Activated naive CD8-positive, alpha-beta T cell treated with anti-CD3 and anti-CD28 coated beads for 36 hours (primary cell): ENCODE measurements around the gene TCEA2. TPM values are rescaled to one million over a fixed set of nuclear protein-coding genes. Genes with fewer than 3 reads are reported as not detected.
"Not testable (repeated sequence)": the region's sequence is repeated elsewhere in the genome, so short reads cannot be mapped to it uniquely, and the experiment has no call there.

Experiments
- DNase-seq: peaks from one replicate; pipeline ENCODE4 v3.0.0; 2021
- H3K27ac Mint-ChIP-seq: one replicate; pipeline ENCODE4 v1.8.0; 2022; ENCODE audit warnings: mild to moderate bottlenecking, moderate library complexity, mixed read lengths
- H3K27me3 Mint-ChIP-seq: one replicate; pipeline ENCODE4 v1.8.0; 2022; ENCODE audit warnings: mild to moderate bottlenecking, mixed read lengths
- H3K36me3 Mint-ChIP-seq: one replicate; pipeline ENCODE4 v1.8.0; 2021; ENCODE audit warnings: mild to moderate bottlenecking, mixed read lengths
- H3K4me1 Mint-ChIP-seq: one replicate; pipeline ENCODE4 v1.8.0; 2021; ENCODE audit warnings: mixed read lengths
- H3K4me3 Mint-ChIP-seq: one replicate; pipeline ENCODE4 v1.8.0; 2022; ENCODE audit warnings: mild to moderate bottlenecking, moderate library complexity, mixed read lengths
- H3K9me3 Mint-ChIP-seq: one replicate; pipeline ENCODE4 v1.8.0; 2022; ENCODE audit warnings: mixed read lengths
- total RNA-seq, 2 experiments: library from RNA; stranded (reverse); gene quantifications; one replicate each; pipeline ENCODE4 v1.2.3, GENCODE V29; 2021

Gene TCEA2
- total RNA-seq, 2 experiments from 2014 or later, result 37.8 to 38.6 TPM

GRCh38 chr20:64117432-64117777 is 54.4 kb downstream of the TCEA2 start:
- not testable (repeated sequence) for H3K9me3 Mint-ChIP-seq, H3K4me3 Mint-ChIP-seq, H3K36me3 Mint-ChIP-seq, DNase-seq, H3K4me1 Mint-ChIP-seq, H3K27me3 Mint-ChIP-seq, H3K27ac Mint-ChIP-seq

GRCh38 chr20:64119301-64119680 is 56.3 kb downstream of the TCEA2 start:
- Mint-ChIP-seq H3K4me1 (peaks cover 9% of the 10 kb centered on the region), H3K27ac (no peak overlapping the region), H3K4me3 (no peak overlapping the region), H3K9me3 (no peaks in the 10 kb centered on the region), H3K36me3 (no peaks in the 10 kb centered on the region), H3K27me3 (peaks cover 17% of the 10 kb centered on the region)
- no peak for DNase-seq

GRCh38 chr20:64119681-64120341 is 56.8 kb downstream of the TCEA2 start:
- no peak overlapping the region for H3K4me3 Mint-ChIP-seq
- peak overlapping the region; percentile 71 for H3K27ac Mint-ChIP-seq
- DNase-seq, result no peak
- peaks cover 9% of the 10 kb centered on the region for H3K4me1 Mint-ChIP-seq
- peaks cover 21% of the 10 kb centered on the region for H3K27me3 Mint-ChIP-seq
- no peaks in the 10 kb centered on the region for H3K36me3 Mint-ChIP-seq
- H3K9me3 Mint-ChIP-seq, result no peaks in the 10 kb centered on the region

- no peak overlapping the region for H3K27ac Mint-ChIP-seq
- no peaks in the 10 kb centered on the region for H3K36me3 Mint-ChIP-seq
- H3K4me3 Mint-ChIP-seq, result no peak overlapping the region
- H3K27me3 Mint-ChIP-seq, result peaks cover 25% of the 10 kb centered on the region
- H3K4me1 Mint-ChIP-seq, result peaks cover 9% of the 10 kb centered on the region
- DNase-seq, result no peak
- H3K9me3 Mint-ChIP-seq, result no peaks in the 10 kb centered on the region
Observed at GRCh38 chr20:64121586-64121985, 58.6 kb downstream of the TCEA2 start.

Other genes with a start within 250 kb of the TCEA2 start
- under 1 TPM in 1 of 2 experiments, not detected in 1; 0.04 TPM for gene ZBTB46, start 231.9 kb upstream of the TCEA2 start, total RNA-seq
- not detected for gene ABHD16B, start 201.7 kb upstream of the TCEA2 start, total RNA-seq
- gene TPD52L2, start 197.9 kb upstream of the TCEA2 start, total RNA-seq, result 10 to 100 TPM; 58.6 to 58.9 TPM
- 10 to 100 TPM; 32.1 to 32.9 TPM for gene DNAJC5, start 168.1 kb upstream of the TCEA2 start, total RNA-seq
- 10 to 100 TPM; 27.6 to 28.9 TPM for gene UCKL1, start 106.8 kb upstream of the TCEA2 start, total RNA-seq
- 10 to 100 TPM; 11.6 to 11.8 TPM for gene ZNF512B, start 93.3 kb upstream of the TCEA2 start, total RNA-seq
- gene SAMD10, start 83.6 kb upstream of the TCEA2 start, total RNA-seq, result 10 to 100 TPM; 16.7 to 19.3 TPM
- 10 to 100 TPM; 64.5 to 64.6 TPM for gene PRPF6, start 82.1 kb upstream of the TCEA2 start, total RNA-seq
- 1 to 10 TPM; 2.1 to 2.5 TPM for gene C20orf204, start 27.0 kb upstream of the TCEA2 start, total RNA-seq
- gene SOX18, start 13.6 kb upstream of the TCEA2 start, total RNA-seq, result not detected
- 10 to 100 TPM; 26.4 to 31.8 TPM for gene RGS19, start 16.3 kb downstream of the TCEA2 start, total RNA-seq
- gene OPRL1, start 16.9 kb downstream of the TCEA2 start, total RNA-seq, result under 1 TPM; 0.16 to 0.25 TPM
- gene LKAAEAR1, start 21.2 kb downstream of the TCEA2 start, total RNA-seq, result under 1 TPM; 0.47 to 0.50 TPM
- gene NPBWR2, start 44.4 kb downstream of the TCEA2 start, total RNA-seq, result not detected
- under 1 TPM in 1 of 2 experiments, not detected in 1; 0.44 TPM for gene MYT1, start 101.3 kb downstream of the TCEA2 start, total RNA-seq
- gene PCMTD2, start 192.6 kb downstream of the TCEA2 start, total RNA-seq, result 10 to 100 TPM; 27.5 to 30.0 TPM